HG02938 (cell line): Measurements from ENCODE around the gene GALNS.
"Not testable (repeated sequence)": the region's sequence is repeated elsewhere in the genome, so short reads cannot be mapped to it uniquely, and the experiment has no call there.

ENCODE experiments used
- ATAC-seq: cut with Tn5 transposase; IDR thresholded peaks from one replicate; pipeline ENCODE4 v1.9.1; 2021; ENCODE audit warnings: mild to moderate bottlenecking, moderate library complexity; ENCODE audit not compliant: unreplicated experiment

Gene GALNS, protein sequence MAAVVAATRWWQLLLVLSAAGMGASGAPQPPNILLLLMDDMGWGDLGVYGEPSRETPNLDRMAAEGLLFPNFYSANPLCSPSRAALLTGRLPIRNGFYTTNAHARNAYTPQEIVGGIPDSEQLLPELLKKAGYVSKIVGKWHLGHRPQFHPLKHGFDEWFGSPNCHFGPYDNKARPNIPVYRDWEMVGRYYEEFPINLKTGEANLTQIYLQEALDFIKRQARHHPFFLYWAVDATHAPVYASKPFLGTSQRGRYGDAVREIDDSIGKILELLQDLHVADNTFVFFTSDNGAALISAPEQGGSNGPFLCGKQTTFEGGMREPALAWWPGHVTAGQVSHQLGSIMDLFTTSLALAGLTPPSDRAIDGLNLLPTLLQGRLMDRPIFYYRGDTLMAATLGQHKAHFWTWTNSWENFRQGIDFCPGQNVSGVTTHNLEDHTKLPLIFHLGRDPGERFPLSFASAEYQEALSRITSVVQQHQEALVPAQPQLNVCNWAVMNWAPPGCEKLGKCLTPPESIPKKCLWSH

DNA sequence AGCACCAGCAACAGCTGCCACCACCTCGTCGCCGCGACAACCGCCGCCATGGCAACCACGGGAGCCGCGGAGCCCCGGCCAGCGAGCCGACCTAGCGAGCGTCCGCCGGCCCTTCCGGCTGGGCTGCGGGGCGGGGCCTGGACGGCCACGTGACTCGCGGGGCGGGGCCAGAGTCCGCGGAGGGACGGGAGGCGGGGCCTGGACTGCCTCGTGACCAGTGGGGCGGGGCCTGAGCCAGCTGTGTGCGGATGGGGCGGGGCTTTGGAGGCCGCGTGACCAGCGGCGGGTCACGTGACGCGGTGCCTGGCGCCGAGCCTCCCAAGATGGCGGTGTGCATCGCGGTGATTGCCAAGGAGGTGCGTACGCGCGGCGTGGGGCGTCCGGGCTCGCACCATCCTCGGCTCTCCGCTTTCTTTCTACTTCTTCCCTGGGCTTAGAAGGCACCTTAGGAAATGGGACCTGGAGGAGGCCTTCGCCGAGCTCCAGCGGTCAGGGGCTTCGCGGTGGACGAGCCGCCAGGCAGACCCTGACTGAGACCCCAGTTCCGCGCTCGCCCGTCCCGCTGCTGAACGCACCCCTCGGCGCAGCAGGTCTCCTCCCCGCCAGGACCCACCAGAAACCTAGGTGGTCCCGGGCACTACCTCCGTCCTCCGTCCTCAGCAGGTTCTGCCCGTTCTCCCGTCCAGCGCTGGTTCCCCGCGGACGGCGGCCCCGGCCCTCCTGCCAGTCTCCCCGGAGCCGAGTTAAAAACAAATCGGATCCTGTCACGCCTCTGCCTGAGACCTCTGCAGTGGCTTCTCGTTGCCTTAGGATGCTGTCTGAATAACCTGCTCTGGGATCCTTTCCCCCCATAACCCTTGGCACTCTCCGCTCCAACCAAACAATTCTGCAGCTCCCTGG is at the start of gene GALNS, which contains the start of gene TRAPPC2L:
Gene GALNS (minus strand): TSS at position 120 of the 900 bp plus-strand sequence. CDS start 70 bp downstream, at position 50.
Gene TRAPPC2L (plus strand): TSS at position 300 of the 900 bp plus-strand sequence. CDS start 24 bp downstream, at position 324.
- peak; percentile 66 for ATAC-seq

DNA sequence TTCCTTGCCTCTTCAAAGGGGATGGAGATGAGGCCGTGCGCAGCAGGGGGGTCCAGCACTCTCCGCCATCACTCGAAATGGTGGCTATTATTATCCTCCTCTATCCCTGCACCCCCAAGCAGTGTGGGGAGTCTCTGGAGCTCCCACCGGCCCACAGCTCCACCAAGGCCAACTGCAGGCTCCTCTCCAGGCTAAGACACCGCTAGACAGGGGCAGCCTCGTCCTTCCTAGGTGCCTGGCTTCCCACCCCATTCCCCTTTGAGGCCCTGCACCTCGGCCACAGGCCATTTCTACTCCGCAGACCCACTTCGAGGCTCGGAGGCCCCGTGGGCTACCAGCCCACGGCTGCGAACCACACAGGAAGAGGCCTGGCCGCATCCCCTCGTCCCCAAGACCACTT is 49.3 kb upstream of the GALNS start:
- no peak for ATAC-seq

DNA sequence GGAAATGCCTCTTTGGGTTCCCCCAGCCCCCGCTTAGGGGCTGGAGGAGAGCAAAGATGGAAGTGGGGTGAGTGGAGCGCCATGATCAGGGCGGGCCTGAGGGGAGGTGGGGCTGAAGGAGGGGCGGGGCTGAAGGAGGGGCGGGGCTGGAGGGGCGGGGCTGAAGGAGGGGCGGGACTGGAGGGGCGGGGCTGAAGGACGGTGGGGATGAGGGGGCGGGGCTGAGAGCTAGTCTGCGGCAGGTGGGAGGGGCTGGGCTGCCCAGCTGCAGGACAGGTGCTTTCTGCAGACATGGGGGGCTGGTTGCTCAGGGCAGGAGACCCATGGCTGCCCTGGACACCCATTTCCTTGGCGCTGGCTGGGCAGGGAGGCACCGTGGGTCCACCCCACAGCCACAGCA is 48.8 kb upstream of the GALNS start:
- no peak for ATAC-seq

DNA sequence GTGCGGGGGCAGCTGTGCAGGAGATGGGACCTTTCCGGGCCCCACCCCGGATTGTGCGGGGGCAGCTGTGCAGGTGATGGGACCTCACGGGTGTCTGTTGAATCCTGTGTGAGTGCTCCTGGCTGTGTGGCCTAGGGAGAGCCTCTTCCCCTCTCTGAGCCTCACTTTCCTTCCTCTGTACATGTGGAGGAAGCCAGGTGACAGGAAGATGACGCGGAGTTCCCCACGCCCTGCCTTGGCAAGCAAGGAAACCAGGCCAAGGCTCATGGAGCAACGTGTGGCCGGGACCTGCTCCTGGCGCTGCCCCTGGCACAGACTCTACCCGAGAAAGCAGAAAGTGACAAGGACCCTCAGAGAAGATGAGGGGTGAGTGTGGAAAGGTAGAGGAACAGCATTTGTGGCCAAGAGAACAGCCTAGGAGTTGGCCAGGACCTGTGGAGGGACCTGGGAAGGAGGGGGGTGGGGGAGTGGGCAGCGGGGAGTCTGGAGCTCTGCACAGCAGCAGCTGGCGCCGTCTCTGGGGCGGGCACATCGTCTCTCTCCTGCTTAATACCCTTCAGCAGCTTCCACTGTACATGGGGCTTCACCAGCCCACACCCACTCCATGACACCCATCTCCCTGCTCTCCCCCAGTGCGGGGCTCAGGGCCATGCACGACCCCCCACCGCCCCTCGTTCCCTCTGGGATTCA is 48.1 kb upstream of the GALNS start:
- no peak for ATAC-seq

DNA sequence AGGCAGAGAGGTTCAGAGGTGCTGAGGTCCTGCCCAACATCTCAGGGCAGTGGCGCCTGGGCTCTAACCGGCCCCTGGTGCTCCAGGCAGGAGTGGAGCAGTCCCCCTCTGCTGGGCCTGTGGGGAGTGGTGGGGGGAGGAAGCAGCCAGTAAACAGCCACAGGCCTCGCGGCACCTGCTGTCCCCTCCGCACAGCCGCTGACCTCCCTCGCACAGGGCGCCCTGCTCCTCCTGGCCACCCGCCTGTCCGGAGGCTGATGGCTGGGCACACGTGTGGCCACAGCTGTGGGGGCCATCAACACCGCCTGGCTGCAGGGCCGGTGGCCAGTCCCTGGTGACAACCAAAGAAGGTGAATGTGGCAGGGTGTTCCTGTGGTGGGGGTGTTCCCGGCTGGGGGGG is 46.5 kb upstream of the GALNS start:
- ATAC-seq, result no peak

DNA sequence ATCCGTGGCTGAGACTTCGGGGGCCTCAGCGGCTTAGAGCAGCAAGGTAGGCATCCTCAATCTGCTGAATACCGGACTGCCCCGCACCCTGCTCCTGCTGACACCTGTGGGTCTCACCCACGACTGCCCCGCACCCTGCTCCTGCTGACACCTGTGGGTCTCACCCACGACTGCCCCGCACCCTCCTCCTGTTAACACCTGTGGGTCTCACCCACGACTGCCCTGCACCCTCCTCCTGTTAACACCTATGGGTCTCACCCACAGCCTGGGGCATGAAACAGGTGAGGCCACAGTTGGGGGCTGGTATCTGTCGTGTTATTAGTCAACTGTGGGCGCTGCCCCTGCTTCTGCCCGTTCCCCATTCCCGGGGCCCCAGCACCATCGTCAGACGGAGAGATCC is 46.0 kb upstream of the GALNS start:
- no peak for ATAC-seq

DNA sequence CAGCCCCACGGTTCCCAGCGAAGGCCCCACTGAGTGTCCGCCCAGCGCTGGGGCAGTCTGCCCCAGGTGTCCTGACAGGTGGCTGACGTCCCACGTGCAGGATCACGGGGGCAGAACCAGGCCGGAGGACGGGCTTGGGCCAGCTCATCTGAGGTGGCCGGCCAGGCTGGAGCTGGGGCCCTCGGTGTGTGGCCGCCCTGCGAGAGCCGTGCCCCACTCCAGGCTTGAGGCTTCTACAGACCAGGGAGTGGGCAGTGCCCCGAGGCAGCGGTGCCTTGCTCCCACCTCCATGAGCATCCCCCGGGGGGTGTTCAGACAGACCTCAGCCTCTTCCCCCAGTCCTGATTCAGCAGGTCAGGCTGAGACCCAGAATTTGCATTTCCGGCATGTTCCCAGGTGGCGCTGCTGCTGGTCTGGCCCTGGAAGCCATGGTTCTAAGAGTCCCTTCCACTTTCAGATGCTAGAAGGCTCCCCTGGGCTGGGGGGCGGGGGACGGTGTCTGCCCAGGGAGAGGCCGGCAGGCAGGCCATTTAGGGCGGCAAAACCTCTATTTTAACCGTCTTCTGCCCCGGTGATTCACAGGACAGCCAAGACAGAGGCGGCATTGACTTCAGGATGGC is 45.1 kb upstream of the GALNS start:
- ATAC-seq, result no peak

DNA sequence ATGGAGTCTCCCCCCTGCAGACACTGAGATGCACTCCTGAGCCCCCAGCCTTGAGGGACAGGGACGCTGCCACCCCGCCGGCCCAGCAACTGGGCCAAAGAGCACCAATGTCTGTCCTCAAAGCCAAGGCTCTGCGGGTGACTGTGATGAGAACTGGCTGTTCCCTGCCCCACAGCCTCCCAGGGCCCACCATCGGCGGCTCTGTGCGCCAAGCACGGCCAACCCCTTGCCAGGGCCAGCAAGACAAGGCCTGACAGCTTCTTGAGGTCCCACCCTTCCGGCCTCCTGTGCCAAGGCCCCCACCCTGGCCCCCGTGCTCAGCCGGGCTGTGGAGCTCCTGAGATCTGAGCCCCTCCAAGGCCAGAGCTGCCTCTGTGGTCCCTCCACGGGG is 43.9 kb upstream of the GALNS start:
- ATAC-seq, result no peak

DNA sequence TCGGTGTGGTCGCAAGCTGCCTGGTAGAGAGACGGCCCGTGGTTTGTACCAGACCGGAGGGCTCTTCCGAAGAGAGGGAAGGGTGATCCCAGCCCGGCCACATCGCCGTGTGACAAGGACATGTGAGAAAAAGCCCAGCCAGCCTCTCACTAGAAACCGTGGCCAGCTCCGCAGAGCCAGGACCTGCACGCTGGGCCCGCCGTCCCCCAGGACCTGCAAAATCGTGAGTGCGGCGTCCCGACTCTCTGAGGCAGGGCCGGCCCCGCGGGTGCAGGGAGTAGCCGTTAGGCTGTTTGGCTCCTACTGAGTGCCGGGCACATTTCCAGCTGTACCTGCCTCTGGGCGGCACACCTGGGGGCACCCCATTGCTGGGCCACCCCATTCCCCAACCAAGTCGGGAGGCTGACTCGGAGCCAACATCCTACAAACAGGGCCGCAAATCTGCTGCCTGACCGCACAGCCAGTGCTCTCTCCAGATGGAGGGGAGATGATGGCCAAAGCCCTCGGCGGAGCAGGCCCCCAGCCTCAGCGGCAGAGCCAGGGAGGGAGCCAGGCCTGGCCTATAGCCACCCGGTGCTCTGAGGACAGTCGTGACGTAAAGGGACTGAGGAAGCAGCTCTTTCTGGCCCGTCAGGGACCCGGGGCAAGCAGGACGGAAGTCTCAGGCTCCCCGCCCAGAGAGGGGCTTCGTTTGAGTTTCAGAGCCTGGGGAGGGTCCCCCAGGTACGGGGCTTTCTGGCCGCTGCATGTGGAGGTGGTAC is 43.3 kb upstream of the GALNS start:
- no peak for ATAC-seq

DNA sequence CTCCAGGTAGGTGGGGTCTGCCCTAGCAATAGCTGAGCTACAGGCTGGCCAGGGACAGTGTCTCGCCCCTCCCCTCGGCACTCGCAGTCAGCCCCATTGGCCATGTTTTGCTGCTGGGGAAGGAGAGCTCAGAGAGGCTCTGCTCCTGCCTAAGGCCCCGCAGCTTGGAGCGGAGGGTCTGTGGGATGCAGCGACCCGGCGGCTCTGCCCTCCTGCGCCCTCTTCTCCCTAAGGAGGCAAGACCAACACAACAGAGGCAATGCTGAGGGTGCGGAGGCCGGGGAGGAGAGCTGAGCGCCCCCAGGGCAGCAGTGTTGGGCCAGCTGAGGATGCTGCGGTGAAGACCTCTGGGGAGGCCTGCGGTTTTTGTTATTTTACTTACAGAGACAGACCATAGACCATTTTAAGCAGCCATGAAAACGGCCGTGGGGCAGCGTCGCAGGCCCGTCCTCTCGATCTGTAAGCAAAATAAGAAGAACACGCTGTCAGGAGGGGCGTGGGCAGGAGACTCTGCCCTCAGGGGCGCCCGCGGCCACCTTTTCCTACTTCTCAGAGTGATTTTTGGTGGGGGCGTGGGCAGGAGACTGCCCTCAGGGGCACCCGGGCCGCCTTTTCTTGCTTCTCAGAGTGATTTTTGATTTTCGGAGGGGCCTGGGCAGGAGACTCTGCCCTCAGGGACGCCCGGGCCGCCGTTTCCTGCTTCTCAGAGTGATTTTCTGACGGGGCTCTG is 41.1 kb upstream of the GALNS start:
- no peak for ATAC-seq

DNA sequence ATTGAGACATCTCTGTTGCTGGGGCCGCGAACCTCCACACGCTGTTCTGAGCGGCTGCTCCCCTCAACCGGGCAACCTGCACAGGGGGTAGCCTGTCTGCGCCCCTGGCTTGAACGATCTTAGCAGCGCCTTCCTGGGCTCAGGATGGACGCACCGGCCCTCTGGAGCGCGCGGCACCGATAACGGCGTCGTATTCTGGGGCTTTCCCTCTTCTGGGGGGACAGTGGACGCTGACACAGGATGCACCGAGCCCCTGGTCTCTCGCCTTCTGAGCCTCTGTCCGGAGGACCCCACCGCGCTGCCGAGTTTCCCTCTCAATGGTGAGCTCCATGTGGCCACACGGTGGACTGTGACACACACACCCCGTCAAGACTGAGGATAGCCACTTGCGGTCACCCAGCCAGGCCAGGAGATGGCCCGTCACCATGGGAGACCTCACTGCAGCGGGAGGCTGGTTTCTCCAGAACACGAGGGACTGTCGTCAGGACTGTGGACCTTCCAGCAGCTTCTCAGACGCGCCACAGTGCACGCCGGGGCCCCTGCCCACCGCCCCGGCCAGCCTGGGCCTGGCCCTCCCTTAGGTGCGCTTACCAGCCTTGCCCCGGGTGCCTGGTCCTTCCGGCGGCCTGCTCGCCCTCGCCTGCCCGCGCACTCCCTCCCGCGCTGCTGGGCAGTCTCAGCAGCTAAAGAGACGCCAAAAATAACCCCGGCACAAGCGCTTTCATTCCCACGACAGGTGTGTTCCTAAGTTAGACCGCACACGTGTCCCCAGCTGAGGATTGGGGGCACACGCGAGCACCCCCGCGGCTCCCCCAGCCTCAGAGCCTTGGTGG is 39.7 kb upstream of the GALNS start:
- ATAC-seq, result no peak

DNA sequence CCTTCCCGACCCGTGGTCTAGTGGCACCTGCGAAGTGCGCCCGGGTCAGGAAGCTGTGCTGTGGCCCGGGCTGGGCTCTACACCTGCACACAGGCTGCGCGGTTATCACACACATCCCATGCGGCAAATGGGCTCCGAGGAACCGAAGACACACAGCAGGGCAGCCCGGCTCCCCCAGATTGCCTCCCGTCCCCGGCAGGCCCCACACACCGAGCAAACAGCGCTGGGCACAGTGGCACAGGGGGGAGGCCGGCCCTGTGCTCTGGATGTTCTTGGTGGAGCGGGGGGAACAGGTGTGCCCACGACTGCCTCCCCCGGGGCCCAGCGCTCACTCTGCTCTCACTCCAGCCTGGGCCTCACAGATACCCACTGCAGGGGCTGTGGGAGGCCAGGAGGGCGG is 38.6 kb upstream of the GALNS start:
- ATAC-seq, result no peak

DNA sequence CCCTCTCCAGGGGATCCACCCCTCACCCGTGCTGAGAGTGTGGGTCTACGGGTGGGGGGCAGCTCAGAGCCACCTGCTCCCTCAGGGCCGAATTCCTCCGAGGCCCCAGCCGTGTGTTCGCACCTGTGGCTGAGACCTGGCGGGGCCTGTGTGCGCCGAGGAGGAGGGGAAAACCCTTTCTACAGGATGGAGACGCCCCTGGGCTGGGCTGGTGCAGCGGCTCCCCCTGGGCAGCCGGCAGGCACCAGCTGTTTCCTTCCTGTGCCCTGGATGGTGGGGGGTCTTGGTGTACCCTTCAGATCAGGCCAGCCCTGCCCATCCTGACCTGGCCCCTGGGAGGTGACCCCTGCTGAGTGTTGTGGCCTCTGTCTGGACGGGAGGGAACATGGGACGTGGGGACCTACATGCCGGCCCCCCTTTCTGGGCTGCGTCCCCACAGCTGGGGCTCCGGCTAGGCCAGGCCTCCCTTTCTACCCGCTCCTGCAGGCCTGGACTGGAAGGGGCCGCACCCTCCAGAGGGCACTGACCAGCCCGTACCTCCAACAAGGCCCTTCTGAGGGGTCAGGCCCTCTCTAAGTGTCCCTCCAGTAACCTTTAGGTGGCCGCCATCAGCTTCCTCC is 38.0 kb upstream of the GALNS start:
- no peak for ATAC-seq

DNA sequence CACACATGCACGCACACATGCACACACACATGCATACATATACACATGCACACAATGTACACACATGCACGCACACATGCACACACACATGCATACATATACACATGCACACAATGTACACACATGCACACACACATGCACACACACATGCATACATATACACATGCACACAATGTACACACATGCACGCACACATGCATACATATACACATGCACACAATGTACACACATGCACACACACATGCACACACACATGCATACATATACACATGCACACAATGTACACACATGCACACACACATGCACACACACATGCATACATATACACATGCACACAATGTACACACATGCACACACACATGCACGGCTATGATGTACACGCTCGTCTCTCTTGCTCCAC is 37.5 kb upstream of the GALNS start:
- not testable (repeated sequence) for ATAC-seq

DNA sequence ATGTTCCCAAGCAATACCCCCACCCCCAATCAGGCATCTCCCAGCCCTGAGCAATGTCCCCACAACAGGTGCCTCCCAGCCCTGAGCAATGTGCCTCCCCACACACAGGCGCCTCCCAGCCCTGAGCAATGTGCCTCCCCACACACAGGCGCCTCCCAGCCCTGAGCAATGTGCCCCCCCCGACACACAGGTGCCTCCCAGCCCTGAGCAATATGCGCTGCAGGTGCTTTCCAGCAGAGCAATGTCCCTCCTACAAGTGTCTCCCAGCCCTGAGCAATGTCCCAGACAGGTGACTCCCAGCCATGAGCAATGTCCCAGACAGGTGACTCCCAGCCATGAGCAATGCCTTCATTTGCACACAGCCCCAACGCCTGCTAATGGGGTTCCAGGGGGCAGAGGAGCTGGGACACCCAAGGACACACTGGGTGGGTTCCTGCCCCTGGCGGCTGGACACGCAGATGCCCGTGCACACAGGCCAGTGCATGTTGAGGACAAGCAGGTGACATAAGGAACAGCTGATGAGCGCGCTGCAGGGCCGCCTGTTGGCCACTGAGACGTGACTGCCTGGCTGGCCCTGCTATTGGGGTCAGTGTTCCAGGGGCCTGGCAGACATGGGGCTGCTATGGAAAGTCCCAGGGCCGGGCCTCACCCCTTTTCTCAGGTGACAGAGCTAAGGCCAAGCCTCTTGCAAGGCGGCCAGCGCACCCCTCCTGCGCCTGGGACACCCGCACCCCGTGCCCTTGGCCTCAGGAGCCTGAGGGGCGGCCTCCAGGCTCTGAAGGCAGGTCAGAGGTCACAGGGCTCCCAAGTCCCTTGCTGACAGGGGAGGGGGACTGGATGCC is 36.6 kb upstream of the GALNS start:
- ATAC-seq, result no peak

DNA sequence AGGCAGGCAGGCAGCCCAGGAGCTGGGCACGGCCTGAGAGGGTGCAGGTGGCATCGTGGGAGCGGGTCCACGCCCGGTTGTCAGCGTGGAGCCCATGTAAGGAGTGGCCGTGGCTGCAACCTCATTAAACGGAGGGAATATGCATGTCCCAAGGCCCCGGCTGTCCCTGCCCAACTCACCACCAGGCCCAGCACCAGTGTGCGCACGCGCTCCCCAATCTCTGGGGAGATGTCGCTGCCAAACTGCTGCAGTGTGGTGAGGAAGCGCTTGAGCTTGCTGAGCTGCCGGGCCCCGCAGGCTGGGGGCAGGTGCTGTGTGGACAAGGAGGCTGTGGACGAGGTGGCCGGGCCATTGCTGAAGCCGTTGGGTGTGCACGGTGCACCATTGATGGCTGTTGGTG is 35.3 kb upstream of the GALNS start:
- no peak for ATAC-seq

DNA sequence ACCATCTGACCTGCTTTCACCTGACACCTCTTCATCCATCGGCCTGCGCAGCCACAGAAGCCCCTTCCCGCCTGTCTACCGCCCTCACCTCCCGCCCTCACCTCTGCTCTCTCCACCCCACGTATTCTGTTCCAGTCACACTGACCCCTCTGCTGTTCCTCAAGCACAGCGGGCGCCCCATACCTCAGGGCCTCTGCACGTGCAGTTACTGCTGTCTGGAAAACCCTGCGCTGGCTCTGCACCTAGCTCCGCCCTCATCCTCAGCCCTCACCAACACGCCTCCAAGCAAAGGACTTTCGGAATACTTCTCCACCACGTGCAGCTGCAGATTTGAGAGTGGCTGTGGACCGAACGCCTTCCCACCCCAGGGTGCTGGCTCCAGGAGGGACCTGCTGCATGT is 34.3 kb upstream of the GALNS start:
- ATAC-seq, result no peak
